Tibial nerve (tissue), 4 donors: ENCODE data around the gene COX8A. TPM values are rescaled to one million over a fixed set of nuclear protein-coding genes. Genes with fewer than 3 reads are reported as not detected.

Experiments
- DNase-seq, 2 donors: peaks; one replicate each; pipeline ENCODE4 v3.0.0-alpha.2; 2019; ENCODE audit warnings: low spot score in 2 of 2
- H3K27ac ChIP-seq, 4 donors: fragments of 200-600 bp; sonication (generic) in 3 of 4; one replicate each; pipeline ENCODE4 v1.5.1; 2017 to 2019; ENCODE audit warnings: mild to moderate bottlenecking in 1 of 4
- H3K27me3 ChIP-seq, 2 donors: fragments of 200-600 bp; sonication (generic) in 1 of 2; one replicate each; pipeline versions ENCODE4 v1.5.1 to v1.6.0; 2017 to 2019
- H3K36me3 ChIP-seq, 3 donors: fragments of 200-600 bp; sonication (generic); one replicate each; pipeline ENCODE4 v1.5.1; 2018 to 2019
- H3K4me1 ChIP-seq, 4 donors: fragments of 200-600 bp; sonication (generic) in 3 of 4; one replicate each; pipeline ENCODE4 v1.5.1; 2017 to 2019
- H3K4me3 ChIP-seq, 4 donors: fragments of 200-600 bp; sonication (generic) in 3 of 4; one replicate each; pipeline ENCODE4 v1.5.1; 2017 to 2019; ENCODE audit warnings: mild to moderate bottlenecking in 1 of 4, moderate library complexity in 1 of 4
- H3K9me3 ChIP-seq, 4 donors: fragments of 200-600 bp; sonication (generic) in 3 of 4; one replicate each; pipeline ENCODE4 v1.5.1; 2017 to 2019
- EP300 ChIP-seq, 2 donors: sonication (generic); formaldehyde crosslinking; IDR thresholded peaks; one replicate each; pipeline ENCODE4 v1.6.1; 2017; ENCODE audit warnings: antibody characterized with exemption in 2 of 2, mild to moderate bottlenecking in 1 of 2
- POLR2A ChIP-seq, 2 donors: fragments of 450-650 bp; IDR thresholded peaks; one replicate each; pipeline ENCODE4 v1.6.1; 2017; ENCODE audit warnings: antibody characterized with exemption in 2 of 2, mild to moderate bottlenecking in 2 of 2, moderate library complexity in 2 of 2
- WGBS, 2 donors: methylation state at CpG; one replicate each; pipeline ENCODE4 v1.1.5; 2018; 5-methylcytosine and 5-hydroxymethylcytosine counted together
- total RNA-seq, 4 donors: library from RNA; depleted of rRNA; stranded (reverse); fragments of >200 nt; gene quantifications; one replicate each; pipeline ENCODE4 v1.1.0, GENCODE V29; 2016
- TF ChIP-seq, protein P1 (sequence below), 5 experiments: fragments of 200-600 bp in 3 of 5; fragments of 450-650 bp in 2 of 5; sonication (generic) in 3 of 5; IDR thresholded peaks; one replicate each; pipeline ENCODE4 v1.5.1; 2016 to 2019; ENCODE audit warnings: antibody characterized with exemption in 5 of 5, mild to moderate bottlenecking in 3 of 5, moderate library complexity in 2 of 5

The COX8A gene
- total RNA-seq, 4 donors from 2014 or later: 337 to 421 (median 383) TPM

DNA sequence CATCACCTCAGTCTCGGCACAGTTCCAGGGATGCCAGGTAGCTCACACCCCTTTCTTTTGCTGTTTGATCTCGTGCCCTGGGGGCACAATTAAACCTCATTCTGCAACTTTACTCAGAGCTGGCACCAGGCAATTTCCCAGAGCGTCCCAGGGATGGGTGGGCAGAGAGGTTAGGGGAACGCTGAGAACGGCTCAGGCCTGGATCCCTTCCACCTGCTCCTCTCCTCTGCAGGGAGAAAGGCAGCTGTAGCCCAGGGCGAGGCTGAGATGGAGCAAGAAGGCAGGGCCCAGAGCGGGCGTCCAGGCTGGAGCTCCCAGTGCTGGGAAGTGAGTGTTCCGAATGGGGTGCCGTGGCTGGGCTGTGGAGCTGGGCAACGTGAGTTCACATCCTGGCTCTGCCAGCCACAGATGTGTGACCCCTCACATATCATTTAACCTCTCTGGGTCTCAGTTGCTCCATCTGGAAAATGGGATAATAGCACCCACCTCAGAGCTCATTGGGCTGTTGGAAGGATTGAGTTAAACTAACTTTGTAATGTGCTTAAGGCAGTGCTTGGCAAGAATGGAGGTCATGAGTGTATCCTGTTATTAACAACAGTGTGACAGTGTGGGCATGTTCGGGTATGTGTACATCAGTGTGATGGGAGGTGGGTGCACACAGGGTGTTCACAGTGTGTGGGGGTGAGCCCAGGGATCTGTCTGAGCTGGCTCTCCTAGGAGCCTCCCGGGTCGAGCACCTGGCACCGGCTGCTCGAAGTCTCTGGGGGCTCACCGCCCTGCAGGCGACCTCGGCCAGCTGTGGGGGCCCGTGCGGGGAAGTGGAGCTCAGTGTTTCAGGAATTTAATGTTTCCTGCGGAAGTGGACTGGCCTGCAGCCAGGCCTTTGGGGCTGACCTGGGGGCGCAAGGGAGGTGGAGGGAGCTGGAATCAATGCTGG is 27.3 kb downstream of the COX8A start:
- DNase-seq: no peak
- no peaks in the 10 kb centered on the region for H3K27me3 ChIP-seq
- peaks cover 0 to 25% (median 0%) of the 10 kb centered on the region in 3 donors for H3K36me3 ChIP-seq
- TF ChIP-seq EP300 (IDR thresholded peaks at IDR 0.05): no peak
- TF ChIP-seq, protein P1, sequence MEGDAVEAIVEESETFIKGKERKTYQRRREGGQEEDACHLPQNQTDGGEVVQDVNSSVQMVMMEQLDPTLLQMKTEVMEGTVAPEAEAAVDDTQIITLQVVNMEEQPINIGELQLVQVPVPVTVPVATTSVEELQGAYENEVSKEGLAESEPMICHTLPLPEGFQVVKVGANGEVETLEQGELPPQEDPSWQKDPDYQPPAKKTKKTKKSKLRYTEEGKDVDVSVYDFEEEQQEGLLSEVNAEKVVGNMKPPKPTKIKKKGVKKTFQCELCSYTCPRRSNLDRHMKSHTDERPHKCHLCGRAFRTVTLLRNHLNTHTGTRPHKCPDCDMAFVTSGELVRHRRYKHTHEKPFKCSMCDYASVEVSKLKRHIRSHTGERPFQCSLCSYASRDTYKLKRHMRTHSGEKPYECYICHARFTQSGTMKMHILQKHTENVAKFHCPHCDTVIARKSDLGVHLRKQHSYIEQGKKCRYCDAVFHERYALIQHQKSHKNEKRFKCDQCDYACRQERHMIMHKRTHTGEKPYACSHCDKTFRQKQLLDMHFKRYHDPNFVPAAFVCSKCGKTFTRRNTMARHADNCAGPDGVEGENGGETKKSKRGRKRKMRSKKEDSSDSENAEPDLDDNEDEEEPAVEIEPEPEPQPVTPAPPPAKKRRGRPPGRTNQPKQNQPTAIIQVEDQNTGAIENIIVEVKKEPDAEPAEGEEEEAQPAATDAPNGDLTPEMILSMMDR (IDR thresholded peaks at IDR 0.05): no peak
- TF ChIP-seq POLR2A (IDR thresholded peaks at IDR 0.05): no peak
- no peaks in the 10 kb centered on the region for H3K9me3 ChIP-seq
- 40 to 44% methylated on average over 23 of the region's 23 CpGs for WGBS, 2 donors
- no peak overlapping the region for H3K4me3 ChIP-seq
- no peak overlapping the region for H3K27ac ChIP-seq
- peaks cover 0 to 63% (median 18%) of the 10 kb centered on the region in 4 donors for H3K4me1 ChIP-seq

DNA sequence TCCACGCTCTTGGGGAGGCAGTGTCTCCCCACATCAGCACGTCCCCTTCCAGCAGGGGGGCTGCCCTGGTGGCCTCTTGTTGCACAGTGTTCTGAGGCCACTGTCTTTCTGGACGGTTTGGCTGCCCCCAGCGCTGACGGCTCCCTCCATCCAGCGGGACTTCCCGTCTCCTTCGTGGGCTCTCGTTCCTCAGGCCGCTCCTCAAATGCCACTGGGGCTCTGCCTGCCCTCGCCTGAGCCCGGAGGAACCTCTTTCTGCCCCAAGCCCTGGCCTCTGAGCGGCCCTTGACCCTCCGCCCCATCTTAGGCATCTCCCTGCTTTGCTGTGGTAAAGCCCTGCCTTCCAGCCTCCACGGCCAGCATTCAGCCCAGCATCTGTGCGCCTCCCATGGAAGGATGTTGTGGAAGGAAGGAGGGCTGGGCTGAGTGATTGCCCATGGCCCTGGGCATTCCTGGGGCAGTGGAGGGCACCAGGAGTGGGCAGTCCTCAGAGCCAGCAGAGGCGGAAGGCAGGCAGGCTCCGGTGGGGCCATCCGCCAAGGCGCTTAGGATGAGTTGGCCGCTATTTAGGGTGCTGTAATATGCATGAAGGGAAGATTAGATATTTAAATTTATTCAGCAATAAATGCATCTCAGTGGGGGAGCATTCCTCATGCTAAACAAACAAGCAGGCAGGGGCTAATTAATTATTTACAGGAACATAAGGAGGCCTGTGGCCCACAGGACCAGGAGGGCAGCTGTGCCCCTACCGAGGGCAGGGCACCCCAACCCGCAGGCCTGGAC is 29.6 kb downstream of the COX8A start:
- H3K27me3 ChIP-seq: no peaks in the 10 kb centered on the region
- peaks cover 0 to 68% (median 26%) of the 10 kb centered on the region in 4 donors for H3K4me1 ChIP-seq
- WGBS, 2 donors: 33 to 57% methylated on average over 23 of the region's 23 CpGs
- no peak overlapping the region for H3K4me3 ChIP-seq
- H3K36me3 ChIP-seq: peaks cover 0 to 2% (median 0%) of the 10 kb centered on the region in 3 donors
- no peak for DNase-seq
- H3K9me3 ChIP-seq: no peaks in the 10 kb centered on the region
- TF ChIP-seq, protein P1 (IDR thresholded peaks at IDR 0.05): no peak
- TF ChIP-seq POLR2A (IDR thresholded peaks at IDR 0.05) (no peak), EP300 (IDR thresholded peaks at IDR 0.05) (no peak)
- H3K27ac ChIP-seq: no peak overlapping the region

- no peaks in the 10 kb centered on the region for H3K9me3 ChIP-seq
- DNase-seq: no peak
- H3K36me3 ChIP-seq: no peaks in the 10 kb centered on the region
- 54 to 65% methylated on average over 4 of the region's 4 CpGs for WGBS, 2 donors
- H3K27ac ChIP-seq: no peak overlapping the region
- H3K4me1 ChIP-seq: peaks cover 0 to 62% (median 22%) of the 10 kb centered on the region in 4 donors
- TF ChIP-seq POLR2A (IDR thresholded peaks at IDR 0.05) (no peak), EP300 (IDR thresholded peaks at IDR 0.05) (no peak)
- TF ChIP-seq, protein P1 (IDR thresholded peaks at IDR 0.05): no peak
- H3K27me3 ChIP-seq: no peaks in the 10 kb centered on the region
- H3K4me3 ChIP-seq: no peak overlapping the region
Measured at GRCh38 chr11:64004590-64004984, 30.2 kb downstream of the COX8A start.

DNA sequence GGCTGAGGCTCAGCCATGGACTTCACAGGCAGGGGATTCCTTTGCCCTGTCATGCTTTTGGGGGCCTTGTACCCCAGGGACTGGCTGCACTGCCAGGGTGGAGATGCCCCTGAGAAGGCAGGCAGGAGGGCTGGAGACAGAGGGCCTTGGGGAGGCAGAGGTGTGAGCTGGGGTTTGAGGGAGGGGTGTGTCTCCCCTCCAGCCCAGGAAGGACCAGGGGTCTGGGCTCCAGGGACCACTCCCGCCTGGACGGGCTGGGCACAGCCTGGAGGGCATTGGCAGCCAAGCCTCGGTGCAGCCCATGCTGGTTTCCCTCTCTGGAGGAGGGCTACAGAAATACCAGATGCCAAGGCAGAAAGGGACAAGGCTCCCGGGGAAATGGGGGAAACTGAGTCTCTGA is 31.3 kb downstream of the COX8A start:
- no peaks in the 10 kb centered on the region for H3K27me3 ChIP-seq
- H3K27ac ChIP-seq: no peak overlapping the region
- DNase-seq: no peak
- TF ChIP-seq, protein P1 (IDR thresholded peaks at IDR 0.05): no peak
- TF ChIP-seq POLR2A (IDR thresholded peaks at IDR 0.05) (no peak), EP300 (IDR thresholded peaks at IDR 0.05) (no peak)
- no peaks in the 10 kb centered on the region for H3K9me3 ChIP-seq
- no peaks in the 10 kb centered on the region for H3K36me3 ChIP-seq
- peaks cover 0 to 51% (median 14%) of the 10 kb centered on the region in 4 donors for H3K4me1 ChIP-seq
- 71 to 87% methylated on average over 1 to 4 of the region's 4 CpGs for WGBS, 2 donors
- no peak overlapping the region for H3K4me3 ChIP-seq
